ENCODE results near the gene SPRTN. TPM values are rescaled to one million over a fixed set of nuclear protein-coding genes. Genes with fewer than 3 reads are reported as not detected.
"Not testable (repeated sequence)": the region's sequence is repeated elsewhere in the genome, so short reads cannot be mapped to it uniquely, and the experiment has no call there.

The SPRTN gene
- total and polyA plus RNA-seq, 11 donors: 3.2 to 10.6 (median 8.0) TPM

DNA sequence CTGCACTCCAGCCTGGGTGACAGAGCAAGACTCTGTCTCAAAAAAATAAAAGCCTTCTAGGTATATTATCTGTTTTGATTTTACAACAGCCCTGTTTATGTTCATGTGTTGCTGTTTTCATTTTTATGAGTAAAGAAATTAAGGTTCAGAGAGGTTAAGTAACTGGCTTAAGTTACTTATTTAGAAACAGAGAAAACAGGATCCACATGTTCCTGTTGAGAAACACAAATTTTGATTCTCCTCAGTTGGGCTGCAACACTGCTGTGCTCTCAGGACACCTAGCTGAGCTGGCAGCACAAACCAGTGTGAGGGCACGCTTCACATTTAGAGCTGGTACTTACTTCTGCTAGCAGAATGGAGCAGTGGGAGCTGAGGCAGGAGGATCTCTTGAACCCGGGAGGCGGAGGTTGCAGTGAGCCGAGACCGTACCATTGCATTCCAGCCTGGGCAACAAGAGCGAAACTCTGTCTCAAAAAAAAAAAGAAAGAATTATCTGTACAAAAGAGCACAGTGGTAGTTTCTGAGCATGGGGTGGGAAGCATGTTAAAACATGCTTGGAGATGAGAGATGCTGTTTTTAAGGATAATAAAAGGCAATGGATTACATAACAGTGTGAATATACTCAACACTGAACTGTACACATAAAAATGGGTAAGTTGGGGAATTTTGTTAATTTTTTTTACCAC lies 2.4 kb downstream of the SPRTN start:
- no peak for TF ChIP-seq CTCF (IDR thresholded peaks at IDR 0.05)
- TF ChIP-seq POLR2A (IDR thresholded peaks at IDR 0.05): no peak
- WGBS, 4 donors: 94 to 96% (median 95%) methylated on average over 6 of the region's 6 CpGs
- H3K27ac ChIP-seq: no peak overlapping the region
- no peaks in the 10 kb centered on the region for H3K27me3 ChIP-seq
- no peaks in the 10 kb centered on the region for H3K9me3 ChIP-seq
- DNase-seq (no peak), ATAC-seq (no peak)
- no peak overlapping the region for H3K4me3 ChIP-seq
- peaks cover 4 to 39% (median 25%) of the 10 kb centered on the region in 12 donors for H3K4me1 ChIP-seq
- peaks cover 0 to 52% (median 38%) of the 10 kb centered on the region in 9 donors for H3K36me3 ChIP-seq
- intact Hi-C loops (cut with DNase I): no loop called here

DNA sequence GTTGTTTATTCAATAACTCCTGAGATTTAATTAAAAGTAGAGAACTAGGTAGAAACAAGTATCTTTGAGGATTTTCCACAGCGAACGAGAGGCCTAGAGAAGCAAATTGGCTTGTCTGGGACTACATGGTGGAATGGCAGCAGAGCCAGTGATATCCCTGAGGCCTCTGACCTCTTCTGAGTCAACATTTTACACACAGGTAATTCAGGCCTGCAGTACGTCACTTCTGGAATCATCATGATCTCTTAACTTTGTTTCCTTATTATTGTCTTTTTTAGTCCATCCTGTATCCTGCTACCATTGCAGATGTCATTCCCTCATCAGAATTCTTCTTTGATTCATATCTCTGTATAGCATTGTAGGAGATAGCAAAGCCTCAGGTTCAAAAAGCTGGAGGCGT lies 9.9 kb downstream of the SPRTN start:
- ATAC-seq: no peak
- DNase-seq: no peak
- Histone ChIP-seq H3K27me3 (no peaks in the 10 kb centered on the region), H3K36me3 (peaks cover 0 to 96% (median 81%) of the 10 kb centered on the region in 9 donors), H3K27ac (no peak overlapping the region), H3K9me3 (no peaks in the 10 kb centered on the region), H3K4me3 (no peak overlapping the region), H3K4me1 (peaks cover 0 to 14% (median 2%) of the 10 kb centered on the region in 12 donors)
- intact Hi-C loops (cut with DNase I): no loop called here
- TF ChIP-seq POLR2A (IDR thresholded peaks at IDR 0.05) (no peak), CTCF (IDR thresholded peaks at IDR 0.05) (no peak)
- WGBS, 4 donors: 94 to 97% (median 96%) methylated on average over 4 of the region's 4 CpGs

GRCh38 chr1:231348442-231348841 lies 10.3 kb downstream of the SPRTN start:
- Histone ChIP-seq H3K27me3 (no peaks in the 10 kb centered on the region), H3K4me3 (no peak overlapping the region), H3K36me3 (peaks cover 0 to 96% (median 82%) of the 10 kb centered on the region in 9 donors), H3K27ac (no peak overlapping the region), H3K4me1 (peaks cover 0 to 11% (median 1%) of the 10 kb centered on the region in 12 donors), H3K9me3 (no peaks in the 10 kb centered on the region)
- TF ChIP-seq POLR2A (IDR thresholded peaks at IDR 0.05) (no peak), CTCF (IDR thresholded peaks at IDR 0.05) (no peak)
- no peak for DNase-seq
- intact Hi-C loops (cut with DNase I): no loop called here
- ATAC-seq: no peak
- WGBS, 4 donors: 95 to 96% (median 96%) methylated on average over 4 of the region's 4 CpGs

DNA sequence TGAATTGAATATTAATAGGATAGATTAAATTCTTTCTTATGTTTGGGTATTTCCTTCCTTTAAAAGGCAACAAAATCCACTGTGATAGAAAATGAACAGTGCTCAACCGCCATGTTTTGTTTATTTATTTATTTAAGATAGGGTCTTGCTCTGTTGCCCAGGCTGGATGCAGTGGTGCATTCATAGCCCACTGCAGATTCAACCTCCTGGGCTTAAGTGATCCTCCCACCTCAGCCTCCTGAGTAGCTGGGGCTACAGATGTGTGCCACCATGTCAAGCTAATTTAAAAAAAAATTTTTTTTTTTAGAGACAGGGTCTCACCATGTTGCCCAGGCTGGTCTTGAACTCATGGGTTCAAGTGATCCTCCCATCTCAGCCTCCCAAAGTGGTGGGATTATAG lies 10.8 kb downstream of the SPRTN start:
- H3K36me3 ChIP-seq: peaks cover 0 to 92% (median 82%) of the 10 kb centered on the region in 9 donors
- DNase-seq; H3K4me3 ChIP-seq; H3K4me1 ChIP-seq; ATAC-seq; H3K27me3 ChIP-seq; H3K9me3 ChIP-seq; intact Hi-C loops (cut with DNase I); H3K27ac ChIP-seq: not testable (repeated sequence)
- 89 to 100% (median 96%) methylated on average over 1 of the region's 1 CpG for WGBS, 4 donors
